ENCODE results near the gene HABP4. TPM values are rescaled to one million over a fixed set of nuclear protein-coding genes. Genes with fewer than 3 reads are reported as not detected.

HABP4 gene
- total and polyA plus RNA-seq, 2 experiments from 2014 or later, result 41.0 to 69.6 TPM

DNA sequence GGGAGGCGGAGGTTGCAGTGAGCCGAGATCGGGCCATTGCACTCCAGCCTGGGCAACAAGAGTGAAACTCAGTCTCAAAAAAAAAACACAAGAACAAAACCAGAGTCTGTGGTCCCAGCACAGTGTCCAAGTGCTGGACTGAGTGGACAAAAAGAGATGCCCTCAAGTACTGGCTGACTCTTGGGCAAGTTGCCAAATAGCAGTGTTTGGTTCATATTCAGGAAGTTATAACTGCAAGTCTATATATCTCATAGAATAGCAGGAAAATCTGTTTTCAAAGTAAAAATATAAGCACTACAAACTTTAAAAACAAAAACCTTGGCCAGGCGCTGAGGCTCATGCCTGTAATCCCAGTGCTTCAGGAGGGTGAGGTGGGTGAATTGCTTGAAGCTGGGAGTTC lies 7.3 kb downstream of the HABP4 start:
- H3K4me1 ChIP-seq (ENCODE audit: low read depth), result peaks cover 4% of the 10 kb centered on the region
- H3K36me3 ChIP-seq, result peaks cover 27% of the 10 kb centered on the region
- no peak for TF ChIP-seq CTCF (IDR thresholded peaks at IDR 0.05; ENCODE audit: low read depth, low read length)
- no peaks in the 10 kb centered on the region for H3K27me3 ChIP-seq
- H3K4me3 ChIP-seq, result no peak overlapping the region
- no peak overlapping the region for H3K27ac ChIP-seq
- H3K9me3 ChIP-seq (ENCODE audit: low read depth), result no peaks in the 10 kb centered on the region
- DNase-seq (ENCODE audit: low read depth in 1 of 2, low spot score in 1 of 2), result no peak

DNA sequence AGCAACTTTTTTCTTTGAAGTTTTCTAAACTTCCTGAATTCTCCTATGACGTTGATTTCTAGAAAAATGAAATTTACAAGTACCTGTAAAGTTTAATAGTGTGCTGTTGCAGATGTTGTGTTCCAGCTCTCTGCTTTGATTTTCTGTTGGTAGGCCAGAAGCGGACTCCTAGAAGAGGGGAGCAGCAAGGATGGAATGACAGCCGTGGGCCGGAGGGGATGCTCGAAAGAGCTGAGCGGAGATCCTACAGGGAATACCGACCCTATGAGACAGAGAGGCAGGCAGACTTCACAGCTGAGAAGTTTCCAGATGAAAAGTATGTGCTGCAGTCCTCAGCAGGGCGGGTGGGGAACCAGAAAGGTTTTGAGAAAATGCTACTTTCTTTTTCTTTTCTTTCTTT lies 8.3 kb downstream of the HABP4 start:
- H3K4me1 ChIP-seq (ENCODE audit: low read depth), result no peaks in the 10 kb centered on the region
- H3K27ac ChIP-seq, result no peak overlapping the region
- no peak for DNase-seq (ENCODE audit: low read depth in 1 of 2, low spot score in 1 of 2)
- peaks cover 27% of the 10 kb centered on the region for H3K36me3 ChIP-seq
- no peak overlapping the region for H3K4me3 ChIP-seq
- TF ChIP-seq CTCF (IDR thresholded peaks at IDR 0.05; ENCODE audit: low read depth, low read length), result no peak
- no peaks in the 10 kb centered on the region for H3K27me3 ChIP-seq
- no peaks in the 10 kb centered on the region for H3K9me3 ChIP-seq (ENCODE audit: low read depth)

DNA sequence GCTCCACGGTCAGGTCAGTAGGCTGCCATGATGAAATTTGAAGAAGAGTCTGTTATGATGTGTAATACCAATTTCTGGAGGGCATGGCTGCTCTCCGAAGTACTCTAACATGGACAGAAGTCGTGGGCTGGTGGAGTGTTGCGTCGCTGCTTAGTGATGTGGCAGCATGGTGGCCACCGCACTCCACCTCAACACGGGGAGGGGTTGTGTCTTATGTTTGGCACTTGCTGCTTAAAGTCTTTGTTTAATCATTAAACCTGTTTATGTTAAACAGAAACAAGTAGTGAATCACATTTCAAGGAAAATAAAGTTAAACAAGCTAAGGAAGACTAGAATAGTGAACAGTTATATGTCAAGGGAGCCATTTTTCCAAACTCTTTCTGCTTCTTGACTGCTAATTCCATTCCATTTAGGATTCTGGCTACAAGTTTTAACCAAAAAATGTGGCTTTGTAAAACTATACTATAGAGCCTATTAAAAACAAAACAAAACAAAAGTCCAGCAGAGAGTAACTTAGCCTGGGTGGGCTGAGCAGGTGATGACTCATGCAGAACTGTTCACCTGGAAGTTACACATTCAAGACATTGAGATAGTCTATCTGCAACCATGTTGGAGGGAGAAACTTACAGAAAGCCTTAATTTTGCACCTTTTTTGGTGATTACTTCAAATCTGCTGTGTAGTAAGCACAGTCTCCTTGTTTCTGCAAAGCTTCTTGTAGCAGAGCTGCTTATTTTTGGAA lies 9.5 kb downstream of the HABP4 start:
- Histone ChIP-seq H3K4me1 (ENCODE audit: low read depth) (peaks cover 4% of the 10 kb centered on the region), H3K4me3 (no peak overlapping the region), H3K27ac (no peak overlapping the region), H3K9me3 (ENCODE audit: low read depth) (no peaks in the 10 kb centered on the region), H3K36me3 (peaks cover 27% of the 10 kb centered on the region), H3K27me3 (no peaks in the 10 kb centered on the region)
- no peak for DNase-seq (ENCODE audit: low read depth in 1 of 2, low spot score in 1 of 2)
- TF ChIP-seq CTCF (IDR thresholded peaks at IDR 0.05; ENCODE audit: low read depth, low read length), result no peak

DNA sequence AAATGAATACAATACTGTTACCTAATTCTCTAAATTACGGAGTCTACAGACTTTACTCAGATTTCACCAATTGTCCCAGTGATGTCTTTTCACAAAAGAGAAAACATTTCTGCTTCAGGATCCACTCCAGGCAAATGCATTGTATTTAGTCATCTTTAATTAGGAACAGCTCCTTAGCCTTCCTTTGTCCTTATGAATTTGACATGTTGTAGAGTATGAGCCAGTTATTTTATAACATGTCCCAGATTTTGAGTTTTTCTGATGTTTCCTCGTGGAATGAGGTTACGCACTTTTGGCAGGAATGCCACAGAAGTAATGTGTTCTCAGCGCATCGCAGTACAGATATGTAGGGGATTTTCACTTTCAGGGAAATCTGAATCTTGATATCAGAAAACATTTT lies 10.5 kb downstream of the HABP4 start:
- no peak overlapping the region for H3K4me3 ChIP-seq
- H3K27me3 ChIP-seq, result no peaks in the 10 kb centered on the region
- H3K9me3 ChIP-seq (ENCODE audit: low read depth), result no peaks in the 10 kb centered on the region
- no peak for TF ChIP-seq CTCF (IDR thresholded peaks at IDR 0.05; ENCODE audit: low read depth, low read length)
- peaks cover 5% of the 10 kb centered on the region for H3K4me1 ChIP-seq (ENCODE audit: low read depth)
- H3K36me3 ChIP-seq, result peaks cover 27% of the 10 kb centered on the region
- H3K27ac ChIP-seq, result no peak overlapping the region
- no peak for DNase-seq (ENCODE audit: low read depth in 1 of 2, low spot score in 1 of 2)

- Histone ChIP-seq H3K27me3 (no peaks in the 10 kb centered on the region), H3K36me3 (peaks cover 29% of the 10 kb centered on the region), H3K27ac (no peak overlapping the region), H3K4me3 (no peak overlapping the region), H3K9me3 (ENCODE audit: low read depth) (no peaks in the 10 kb centered on the region), H3K4me1 (ENCODE audit: low read depth) (peaks cover 5% of the 10 kb centered on the region)
- no peak for TF ChIP-seq CTCF (IDR thresholded peaks at IDR 0.05; ENCODE audit: low read depth, low read length)
- peak in 1 of 2 donors; percentile 67 for DNase-seq (ENCODE audit: low read depth in 1 of 2, low spot score in 1 of 2)
These were observed 10.9 kb downstream of the HABP4 start for GRCh38 chr9:96460882-96461281.
